Measurements from ENCODE around the gene LRRIQ1.

Gene LRRIQ1

GRCh38 chr12:85058339-85058738, 22.2 kb downstream of the LRRIQ1 start:
- DNase-seq = no peak

DNA sequence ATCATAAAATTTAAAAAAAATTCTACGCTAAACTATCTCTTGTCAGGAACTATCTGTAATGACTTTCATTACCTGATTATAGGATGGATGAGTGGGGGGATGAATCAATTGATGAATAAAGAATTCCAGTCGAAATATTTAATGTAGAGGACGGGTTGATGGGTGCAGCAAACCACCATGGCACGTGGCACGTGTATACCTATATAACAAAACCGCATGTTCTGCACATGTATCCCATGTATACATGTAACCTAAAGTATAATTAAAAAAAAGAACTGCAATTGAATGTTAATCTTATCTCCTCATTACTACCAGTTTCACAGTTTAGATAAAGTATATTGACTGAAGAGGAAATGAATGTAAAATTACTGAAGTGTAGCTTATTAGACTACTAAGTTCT, 23.4 kb downstream of the LRRIQ1 start:
- DNase-seq = no peak

GRCh38 chr12:85060916-85061315, 24.8 kb downstream of the LRRIQ1 start:
- no peak for DNase-seq

GRCh38 chr12:85065837-85066482, 29.8 kb downstream of the LRRIQ1 start:
- no peak for DNase-seq

GRCh38 chr12:85072826-85073225, 36.7 kb downstream of the LRRIQ1 start:
- no peak for DNase-seq

DNA sequence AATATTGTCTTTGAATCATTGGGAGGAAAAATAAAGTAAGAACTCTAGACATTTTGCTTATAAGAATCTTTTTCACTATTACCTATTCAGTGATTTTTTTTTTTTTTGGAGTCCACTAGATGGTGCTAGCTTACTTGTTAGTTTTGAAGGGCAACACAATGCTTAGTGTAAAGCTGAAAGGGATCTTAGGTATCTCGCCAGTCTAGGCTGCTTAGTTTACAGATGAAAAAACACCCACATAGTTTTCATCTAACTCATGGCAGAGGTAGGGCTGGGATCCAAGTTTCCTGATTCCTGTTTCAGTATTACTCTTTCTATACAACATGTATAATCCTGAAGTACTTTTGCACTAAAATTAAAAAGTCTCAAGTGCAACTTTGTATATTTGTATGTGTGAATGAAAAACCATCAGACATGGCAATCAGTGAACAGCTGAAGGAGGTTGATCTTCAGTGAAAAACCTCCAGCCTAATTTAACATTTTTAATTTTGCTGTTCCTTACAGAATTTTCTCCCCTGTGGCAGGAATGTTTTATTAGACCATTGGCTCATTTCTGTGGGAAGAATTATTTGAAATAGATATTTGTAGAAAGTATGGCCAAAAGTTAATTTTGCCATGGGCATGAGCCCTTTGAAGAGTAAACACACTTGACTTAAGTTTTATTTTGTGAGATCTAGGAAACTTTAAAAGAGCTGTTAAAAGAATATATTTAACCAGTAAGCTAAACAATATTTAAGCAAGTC, 40.7 kb downstream of the LRRIQ1 start:
- no peak for DNase-seq

DNA sequence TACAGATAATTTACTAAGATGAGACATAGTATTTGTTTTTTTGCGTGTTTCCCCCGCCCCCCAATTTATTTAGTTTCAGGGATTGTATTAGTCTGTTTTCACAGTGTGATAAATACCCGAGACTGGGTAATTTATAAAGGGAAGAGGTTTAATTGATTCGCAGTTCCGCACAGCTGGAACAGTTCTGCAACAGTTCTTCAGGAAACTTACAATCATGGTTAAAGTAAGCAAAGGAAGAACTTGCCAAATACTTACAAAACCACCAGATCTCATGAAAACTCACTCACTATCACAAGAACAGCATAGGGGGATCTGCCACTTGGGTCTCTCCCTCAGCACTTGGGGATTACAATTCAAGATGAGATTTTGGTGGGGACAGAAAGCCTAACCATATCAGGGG, 48.9 kb downstream of the LRRIQ1 start:
- DNase-seq = no peak

DNA sequence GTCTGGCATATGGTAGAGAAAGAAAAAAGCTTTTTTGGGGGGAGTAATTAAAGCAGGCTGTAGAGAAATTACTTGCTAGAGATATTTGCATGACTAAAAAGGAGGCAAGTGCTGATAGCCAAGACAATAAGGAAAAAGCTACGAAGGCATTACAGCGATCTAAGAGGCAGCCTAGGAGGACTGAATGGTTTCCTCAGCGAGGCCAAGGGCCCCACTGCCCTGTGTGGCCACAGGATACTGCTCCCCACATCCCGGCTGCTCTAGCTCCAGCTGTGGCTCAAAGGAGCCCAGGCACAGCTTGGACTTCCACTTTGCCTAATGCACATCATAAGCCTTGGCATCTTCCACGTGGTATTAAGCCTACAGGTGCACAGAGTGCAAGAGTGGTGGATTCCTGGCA, 53.6 kb downstream of the LRRIQ1 start:
- DNase-seq = no peak

GRCh38 chr12:85092814-85093370, 56.7 kb downstream of the LRRIQ1 start:
- DNase-seq = no peak

GRCh38 chr12:85095501-85095900, 59.4 kb downstream of the LRRIQ1 start:
- no peak for DNase-seq

DNA sequence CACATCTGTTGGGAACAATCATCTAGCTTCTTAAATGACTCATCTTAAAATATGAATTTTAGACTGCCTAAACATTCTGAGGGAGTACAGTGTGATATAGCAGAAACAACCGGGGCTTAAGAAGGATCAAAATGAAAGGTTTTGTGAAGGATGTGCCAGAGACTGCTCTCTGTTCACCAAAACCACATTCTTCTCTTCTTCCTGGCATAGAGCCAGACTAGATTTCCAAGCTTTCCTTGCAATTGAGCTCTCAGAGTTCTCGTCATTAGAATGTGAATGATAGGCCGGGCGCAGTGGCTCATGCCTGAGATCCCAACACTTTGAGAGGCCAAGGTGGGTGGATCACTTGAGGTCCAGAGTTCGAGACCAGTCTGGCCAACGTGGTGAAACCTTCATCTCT, 94.5 kb downstream of the LRRIQ1 start:
- DNase-seq = no peak

- no peak for DNase-seq
These were observed 102.7 kb downstream of the LRRIQ1 start for GRCh38 chr12:85138833-85139232.

DNA sequence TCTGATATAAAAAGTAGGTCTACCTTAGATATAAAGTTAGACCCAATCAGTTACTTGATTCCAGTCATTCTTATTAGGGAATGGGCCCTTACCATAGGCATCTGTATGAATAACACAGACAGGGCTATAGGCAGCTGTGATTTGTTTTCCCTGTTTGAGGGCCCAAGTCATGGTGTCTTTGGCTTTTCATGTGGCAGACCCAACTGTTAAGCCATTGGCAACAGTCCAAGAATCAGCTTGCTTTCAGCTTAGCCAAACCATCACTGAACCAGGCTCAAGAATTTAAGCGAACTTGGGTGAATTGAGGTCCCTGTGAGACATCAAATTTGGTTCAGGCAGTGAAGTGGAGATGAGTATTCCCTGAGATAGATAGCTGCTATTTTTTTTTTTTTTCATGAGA, 111.2 kb downstream of the LRRIQ1 start:
- no peak for DNase-seq

DNA sequence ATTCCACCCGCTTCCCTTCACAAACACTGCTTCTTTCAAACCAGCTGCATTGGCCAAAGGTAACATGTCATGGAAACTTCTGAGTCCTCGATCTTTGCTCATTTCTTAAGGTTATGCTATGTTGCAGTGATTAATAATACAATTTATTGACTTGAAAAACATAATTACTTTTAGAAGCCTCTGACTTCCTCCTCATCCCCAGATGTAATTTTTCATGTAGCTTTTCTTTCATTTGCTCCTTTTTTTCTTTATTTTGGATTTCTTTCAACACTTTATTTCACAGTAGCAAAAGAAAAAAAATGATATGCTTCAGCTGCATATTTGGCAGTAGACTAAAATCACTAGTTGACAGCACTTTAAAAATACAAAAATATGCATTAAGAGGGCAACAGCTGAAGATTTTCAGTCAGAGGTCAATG, 116.2 kb downstream of the LRRIQ1 start:
- DNase-seq = no peak

DNA sequence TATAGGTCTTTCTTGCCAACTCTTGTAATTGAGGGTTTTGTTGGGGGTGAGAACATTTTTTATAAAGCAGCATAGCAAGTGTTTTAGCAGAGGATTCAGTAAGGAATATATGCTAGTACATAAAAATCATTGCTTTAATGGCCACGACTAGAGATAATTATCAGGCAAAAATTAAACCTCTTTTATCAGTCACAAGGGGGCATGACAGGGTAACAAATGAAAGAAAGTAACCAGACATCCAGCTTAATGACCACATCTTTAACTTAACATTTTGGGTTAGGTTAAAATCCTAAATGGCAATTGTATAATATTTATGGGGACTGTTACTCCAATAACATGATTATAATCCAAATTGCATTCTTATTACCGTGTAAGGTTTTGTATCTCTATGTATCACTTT, 119.6 kb downstream of the LRRIQ1 start:
- DNase-seq = no peak

DNA sequence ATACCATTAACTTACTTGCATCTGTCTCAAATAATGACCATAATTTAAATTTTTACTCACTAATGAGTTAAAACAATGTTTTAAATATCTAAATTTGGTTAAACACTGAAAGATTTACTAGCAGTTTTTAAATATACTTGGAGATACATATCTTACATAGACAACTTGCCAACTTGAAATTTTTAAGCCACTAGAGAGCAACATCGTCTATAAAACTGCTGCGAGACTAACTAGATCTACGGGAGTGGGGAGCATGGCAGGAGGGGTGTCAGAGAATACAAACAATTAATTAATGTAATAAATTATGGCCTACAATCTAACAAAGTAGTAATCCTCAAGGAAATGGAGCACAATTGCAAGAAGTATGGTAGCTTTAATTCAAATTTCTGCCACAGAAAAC, 120.4 kb downstream of the LRRIQ1 start:
- DNase-seq = no peak

GRCh38 chr12:85157035-85157603, 121.0 kb downstream of the LRRIQ1 start:
- DNase-seq = no peak

DNA sequence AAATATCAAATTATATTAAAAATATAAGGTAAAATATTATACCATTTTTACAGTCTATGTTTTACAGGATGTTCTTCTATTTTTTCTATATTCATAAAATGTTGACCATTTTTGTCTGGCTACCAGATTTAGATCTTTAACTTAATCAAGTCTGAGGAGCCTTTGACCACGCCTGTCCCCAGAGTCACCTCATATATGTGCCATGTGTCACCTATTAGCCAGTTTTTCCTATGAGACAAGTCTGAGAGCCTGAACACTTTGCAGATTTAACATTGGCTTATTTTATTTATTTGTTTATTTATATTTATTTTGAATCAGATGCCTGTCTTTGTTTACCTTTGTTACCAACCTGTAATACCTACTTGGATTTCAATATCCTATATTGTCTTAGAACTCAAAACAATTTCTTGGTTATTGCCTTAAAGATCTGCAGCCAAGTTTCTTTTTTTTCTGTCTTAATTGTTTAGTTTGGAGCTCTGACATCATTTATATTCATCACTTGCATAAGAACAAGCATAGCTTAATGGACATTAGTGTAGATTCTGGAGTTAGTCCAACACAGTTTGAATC, 127.7 kb downstream of the LRRIQ1 start:
- DNase-seq = no peak

GRCh38 chr12:85179680-85180270, 143.6 kb downstream of the LRRIQ1 start:
- DNase-seq = no peak

DNA sequence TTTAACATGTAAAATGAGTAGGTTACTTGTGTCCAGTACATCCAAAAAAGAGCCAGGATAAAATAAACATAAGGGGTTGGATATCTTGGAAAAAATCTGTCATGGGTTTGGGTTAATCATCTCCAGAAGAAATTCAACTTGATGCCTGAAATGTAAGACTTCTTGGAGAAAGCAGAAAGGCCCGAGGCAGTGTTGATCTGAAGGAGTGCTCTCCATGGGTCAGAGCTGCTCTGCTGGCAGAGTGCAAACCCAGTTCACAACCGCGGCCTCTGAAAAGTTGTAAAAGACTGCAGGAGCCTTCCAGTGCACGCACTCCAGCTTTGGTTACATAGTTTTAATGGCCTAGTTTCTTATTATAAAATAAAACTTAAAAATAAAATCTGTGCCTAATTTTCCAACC, 146.5 kb downstream of the LRRIQ1 start:
- DNase-seq = no peak

- no peak for DNase-seq
These were observed 147.7 kb downstream of the LRRIQ1 start for GRCh38 chr12:85183855-85184254.

DNA sequence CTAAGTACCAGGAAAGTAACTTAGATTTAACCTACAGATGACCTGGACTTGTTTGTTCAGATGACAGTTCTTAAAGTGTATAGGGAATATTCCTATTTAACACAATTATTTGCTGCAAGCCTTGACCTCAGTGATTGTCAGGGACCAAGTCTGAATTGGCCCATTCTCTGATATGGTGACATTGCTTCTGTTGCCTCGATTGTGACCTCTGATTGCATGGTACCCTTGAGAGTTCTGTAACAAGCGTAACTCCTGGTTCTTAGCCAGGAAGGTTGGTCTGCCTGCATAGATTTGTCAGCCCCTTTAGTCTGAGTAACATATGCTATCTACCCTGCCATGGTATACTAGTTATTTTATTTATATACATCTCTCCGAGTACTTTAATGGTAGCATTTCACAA, 150.1 kb downstream of the LRRIQ1 start:
- no peak for DNase-seq

DNA sequence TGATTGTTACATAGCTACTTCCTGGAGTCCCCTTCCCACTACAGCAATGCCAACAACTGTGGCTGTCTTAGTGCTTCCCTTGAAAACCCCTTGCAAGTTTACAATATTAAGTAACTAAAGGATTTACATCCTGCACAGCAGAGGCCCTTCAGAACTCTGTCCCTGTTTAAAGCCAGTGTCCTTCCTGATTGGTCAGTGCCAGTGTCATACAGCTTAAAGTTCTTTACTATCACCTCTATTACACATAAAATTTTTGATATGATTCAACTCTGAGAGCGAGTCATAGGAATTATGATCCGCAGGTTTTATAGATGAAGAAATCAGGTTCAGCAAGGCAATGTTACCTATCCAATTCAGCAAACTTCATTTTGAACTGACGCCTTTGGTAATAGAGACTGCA, 152.5 kb downstream of the LRRIQ1 start:
- DNase-seq = no peak
